ENCODE measurements around the gene TMEM191C.
A peak's percentile ranks its signal among the peaks of the same experiment; 100 is the strongest.
"Not testable (repeated sequence)": the region's sequence is repeated elsewhere in the genome, so short reads cannot be mapped to it uniquely, and the experiment has no call there.

Gene TMEM191C

DNA sequence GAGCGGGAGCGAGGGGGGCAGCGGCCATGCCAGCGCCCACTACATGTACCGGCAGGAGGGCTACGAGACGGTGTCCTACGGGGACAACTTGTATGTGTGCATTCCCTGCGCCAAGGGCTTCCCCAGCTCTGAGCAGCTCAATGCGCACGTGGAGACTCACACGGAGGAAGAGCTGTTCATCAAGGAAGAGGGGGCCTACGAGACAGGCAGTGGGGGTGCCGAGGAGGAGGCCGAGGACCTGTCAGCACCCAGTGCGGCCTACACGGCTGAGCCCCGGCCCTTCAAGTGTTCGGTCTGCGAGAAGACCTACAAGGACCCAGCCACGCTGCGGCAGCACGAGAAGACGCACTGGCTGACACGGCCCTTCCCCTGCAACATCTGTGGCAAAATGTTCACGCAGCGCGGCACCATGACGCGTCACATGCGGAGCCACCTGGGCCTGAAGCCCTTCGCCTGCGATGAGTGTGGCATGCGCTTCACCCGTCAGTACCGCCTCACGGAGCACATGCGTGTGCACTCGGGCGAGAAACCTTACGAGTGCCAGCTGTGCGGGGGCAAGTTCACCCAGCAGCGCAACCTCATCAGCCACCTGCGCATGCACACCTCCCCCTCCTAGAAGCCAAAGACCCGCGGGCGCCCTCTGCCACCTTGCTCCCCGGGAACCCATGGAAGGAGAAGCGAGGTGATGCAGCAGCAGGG, 20.9 kb upstream of the TMEM191C start:
- DNase-seq (ENCODE audit: low read depth in 2 of 2): no peak

DNA sequence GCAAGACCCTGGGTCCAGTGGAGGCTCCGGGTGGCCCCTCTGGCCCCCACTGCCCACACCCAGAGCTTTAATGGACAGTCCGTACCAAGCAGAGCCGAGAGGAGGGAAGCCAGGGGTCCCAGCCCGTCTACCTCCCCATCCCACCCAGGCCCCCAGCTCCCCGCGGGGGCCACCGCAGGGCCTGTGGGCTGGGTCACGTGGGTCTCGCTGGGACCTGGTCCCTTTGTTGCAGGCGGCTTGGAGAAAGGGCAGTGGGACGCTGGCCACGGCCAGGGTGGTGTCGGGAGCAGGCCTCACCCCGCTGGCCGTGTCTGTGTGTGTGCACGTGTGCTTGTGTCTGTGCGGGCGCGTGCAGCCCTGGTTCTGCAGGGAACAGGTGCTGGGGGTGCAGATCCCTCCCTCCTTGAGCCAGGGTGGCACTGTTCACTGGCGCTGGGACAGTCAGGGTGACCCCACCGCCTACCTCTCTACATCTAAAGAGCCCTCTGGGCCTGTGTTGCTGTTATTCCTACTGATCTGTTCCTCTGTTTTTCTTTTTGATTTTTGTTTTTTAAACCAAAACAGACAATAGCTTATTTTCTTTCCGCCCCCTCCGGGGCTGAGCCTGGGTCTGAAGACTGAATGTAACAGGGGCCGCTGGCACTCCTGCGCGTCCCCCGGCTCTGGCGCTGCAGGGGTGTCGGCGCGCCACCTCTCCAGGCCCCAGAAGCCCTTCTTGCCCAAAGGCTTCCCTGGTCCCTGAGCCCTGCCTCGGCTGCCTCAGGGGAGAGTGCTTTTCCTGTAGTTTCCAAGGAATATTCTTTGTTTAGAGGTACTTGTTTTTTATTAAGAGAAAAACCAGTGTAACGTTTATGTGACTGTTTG, 20.1 kb upstream of the TMEM191C start:
- no peak for DNase-seq (ENCODE audit: low read depth in 2 of 2)

DNA sequence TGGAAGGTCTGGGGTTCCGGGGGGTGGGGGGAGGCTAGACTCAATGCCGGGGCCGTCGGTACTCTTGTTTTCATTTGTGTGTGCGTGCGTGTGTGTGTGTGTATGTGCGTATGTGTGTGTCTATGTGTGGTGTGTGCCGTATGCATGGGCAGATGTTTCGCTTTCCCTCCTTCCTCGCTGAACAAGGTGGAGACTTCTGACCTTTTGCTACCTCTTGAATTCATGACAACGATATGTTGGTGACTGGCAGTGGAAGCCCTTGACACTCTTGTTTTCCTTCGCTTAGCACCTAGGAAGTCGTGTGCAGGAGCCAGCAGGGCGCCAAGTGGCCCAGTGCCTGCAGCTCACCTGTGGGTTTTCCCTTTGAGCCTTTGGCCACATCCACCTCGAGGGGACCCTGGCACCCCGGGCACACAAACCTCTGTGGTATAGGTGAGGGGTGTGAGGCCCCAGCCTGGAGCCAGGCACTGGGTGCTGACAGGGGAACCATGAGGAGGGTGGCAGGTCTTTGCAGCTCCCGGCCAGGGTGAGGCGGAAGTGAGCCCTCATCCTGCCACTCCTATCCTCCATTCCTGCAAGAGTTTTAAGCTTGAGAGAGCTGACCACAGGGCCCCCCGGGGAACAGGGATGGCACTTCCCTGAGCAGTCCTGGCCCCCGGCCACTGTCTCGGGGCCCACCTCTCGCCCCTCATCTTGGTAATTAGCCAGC, 19.3 kb upstream of the TMEM191C start:
- DNase-seq (ENCODE audit: low read depth in 2 of 2): no peak

- no peak for DNase-seq (ENCODE audit: low read depth in 2 of 2)
Measured at GRCh38 chr22:21448627-21449416, 18.4 kb upstream of the TMEM191C start.

DNA sequence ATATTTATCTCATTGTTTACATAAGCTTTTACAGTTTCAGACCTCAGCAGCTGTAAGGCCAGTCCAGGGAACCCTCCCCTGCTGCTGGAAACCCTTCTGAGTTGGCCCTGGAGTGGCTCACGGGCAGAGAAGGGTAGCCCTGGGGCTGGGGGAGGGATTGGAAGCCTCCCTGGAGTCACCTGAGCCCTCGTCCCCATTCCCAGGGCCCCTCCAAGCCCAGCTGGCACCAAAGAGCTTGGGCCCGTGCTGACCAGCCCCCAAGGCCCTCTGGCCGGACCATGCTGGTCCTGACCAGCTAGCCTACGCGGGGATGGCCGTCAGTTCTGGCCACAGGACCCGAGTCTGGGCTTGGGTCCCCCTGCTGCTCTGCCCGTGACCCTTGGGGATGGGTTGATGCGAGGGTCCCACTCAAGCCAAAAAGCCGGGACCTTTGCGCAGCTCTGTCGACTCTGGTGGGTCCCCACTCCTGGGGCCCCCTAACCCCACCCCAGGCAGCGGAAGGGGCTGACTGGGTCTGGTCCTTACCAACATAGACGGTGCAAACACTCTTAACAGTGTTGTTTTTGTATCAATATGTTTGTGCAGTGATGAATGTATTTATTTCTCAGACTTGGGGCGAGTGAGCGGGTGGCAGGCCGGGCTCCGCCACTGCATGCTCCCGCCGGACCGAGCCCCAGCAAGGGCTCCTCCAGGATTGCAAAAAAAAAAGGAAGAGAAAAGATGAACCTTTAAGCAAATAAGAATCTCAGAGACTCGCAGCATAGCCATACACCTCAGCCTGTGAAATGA, 17.5 kb upstream of the TMEM191C start:
- no peak for DNase-seq (ENCODE audit: low read depth in 2 of 2)

DNA sequence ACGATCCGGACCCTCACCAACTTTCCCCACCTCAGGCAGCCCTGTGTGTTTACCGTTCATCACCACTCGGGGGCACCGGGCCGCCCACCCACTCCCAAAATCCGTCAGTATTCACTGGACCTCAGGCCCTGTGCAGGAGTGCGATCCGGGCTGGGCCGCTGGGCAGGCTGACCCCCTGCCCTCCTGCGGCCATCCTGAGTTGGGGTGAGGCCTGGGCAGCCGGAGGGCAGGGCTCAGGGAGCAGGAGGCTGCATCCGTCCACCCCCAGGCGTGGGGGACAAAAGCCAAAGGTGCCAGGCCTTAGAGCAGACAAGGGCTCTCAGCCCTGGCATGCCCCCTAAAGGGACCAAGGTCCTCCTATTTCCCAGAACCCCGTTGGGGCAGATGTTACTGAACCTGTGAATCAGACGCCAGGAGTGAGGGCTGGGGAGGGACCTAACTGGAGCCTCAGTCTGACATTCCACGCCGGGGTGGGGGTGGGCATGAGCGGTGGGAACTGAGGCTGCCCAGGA, 16.8 kb upstream of the TMEM191C start:
- DNase-seq (ENCODE audit: low read depth in 2 of 2): no peak

DNA sequence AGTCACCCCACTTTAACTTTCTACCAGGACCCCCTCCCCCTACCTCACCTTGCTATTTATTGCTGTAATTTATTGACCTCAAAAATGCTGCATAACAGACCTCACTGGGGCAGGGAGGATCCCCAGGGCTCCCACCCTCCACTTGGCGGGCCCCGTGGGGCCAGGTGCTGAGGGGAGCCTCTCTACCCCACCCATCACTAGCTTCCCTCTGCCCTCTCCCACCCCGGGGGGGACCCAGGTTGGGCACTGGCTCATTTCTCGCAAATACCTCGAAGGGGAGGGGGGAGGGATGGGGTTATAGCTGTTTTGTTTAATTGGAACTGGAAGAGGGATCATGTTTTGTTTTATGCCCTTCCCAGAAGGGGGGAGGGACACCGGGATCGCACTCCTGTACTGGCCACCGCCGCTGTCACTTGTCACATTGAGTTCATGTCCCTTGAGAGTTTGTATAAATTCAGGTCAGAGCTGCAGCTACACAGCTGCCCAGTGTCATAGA, 16.3 kb upstream of the TMEM191C start:
- DNase-seq (ENCODE audit: low read depth in 2 of 2): no peak

DNA sequence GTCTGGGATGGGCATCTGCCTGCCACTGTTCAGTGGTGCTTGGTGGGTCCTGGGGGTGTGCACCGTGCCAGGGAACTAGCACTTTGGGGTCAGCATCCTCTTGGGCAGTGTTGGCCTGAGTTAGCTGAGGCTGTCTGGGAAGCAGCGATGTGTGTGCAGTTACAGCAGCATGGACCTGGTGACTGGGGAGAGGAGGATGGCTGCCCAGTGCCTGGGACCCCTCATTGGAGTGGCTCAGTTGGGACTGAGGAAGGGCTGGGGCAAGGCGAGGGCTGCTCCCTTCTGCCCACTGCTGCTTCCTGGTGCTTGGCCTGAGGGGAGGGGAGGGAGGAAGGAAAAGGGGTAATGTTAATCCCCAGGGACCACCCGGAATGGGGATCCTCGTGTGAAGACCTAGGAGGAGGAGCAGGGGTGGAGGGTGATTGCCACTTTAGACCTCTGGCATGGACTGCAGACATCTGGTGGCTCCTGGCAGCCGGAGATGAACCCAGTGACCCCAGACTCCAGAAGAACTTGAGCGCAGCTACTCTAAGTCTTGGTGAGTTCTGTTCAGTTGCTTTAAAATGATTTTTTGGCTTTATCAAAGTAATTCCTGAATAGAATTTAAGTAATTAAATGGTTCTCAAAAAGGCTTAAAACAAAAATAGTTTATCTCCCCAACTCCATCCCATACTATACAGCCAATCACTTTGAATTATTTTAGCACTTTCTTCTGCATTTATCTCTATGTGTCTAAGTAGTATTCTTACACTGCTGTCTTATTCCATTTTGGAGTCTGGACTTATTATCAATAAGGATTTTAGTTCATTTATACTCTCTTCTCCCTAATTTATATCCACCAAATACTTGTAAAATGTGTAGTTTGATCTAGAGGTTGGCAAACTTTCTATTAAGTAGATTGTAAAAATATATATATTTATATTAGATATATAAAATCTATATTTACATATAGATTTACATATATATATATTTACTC, 15.4 kb upstream of the TMEM191C start:
- no peak for DNase-seq (ENCODE audit: low read depth in 2 of 2)

DNA sequence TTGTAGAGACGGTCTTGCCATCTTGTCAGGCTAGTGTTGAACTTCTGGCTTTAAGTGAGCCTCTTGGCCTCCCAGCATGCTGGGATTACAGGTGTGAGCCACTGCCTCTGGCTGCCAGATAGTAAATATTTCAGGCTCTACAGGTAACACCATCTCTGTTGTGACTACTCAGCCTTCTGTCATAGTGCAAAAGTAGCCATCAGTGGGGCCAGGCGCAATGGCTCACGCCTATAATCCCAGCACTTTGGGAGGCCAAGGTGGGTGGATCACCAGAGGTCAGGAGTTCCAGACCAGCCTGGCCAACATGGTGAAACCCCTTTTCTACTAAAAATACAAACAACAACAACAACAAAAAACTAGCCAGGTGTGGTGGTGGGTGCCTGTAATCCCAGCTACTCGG, 14.5 kb upstream of the TMEM191C start:
- not testable (repeated sequence) for DNase-seq (ENCODE audit: low read depth in 2 of 2)

DNA sequence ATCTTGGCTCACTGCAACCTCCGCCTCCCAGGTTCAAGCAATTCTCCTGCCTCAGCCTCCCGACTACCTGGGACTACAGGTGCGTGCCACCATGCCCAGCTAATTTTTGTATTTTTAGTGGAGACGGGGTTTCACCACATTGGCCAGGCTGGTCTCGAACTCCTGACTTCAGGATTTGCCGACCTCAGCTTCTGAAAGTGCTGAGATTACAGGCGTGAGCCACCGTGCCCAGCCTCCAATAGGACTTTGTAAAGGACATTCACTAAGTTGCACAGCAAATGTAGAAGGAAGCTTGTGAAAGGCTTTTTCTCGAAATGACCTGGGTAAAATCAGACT, 12.2 kb upstream of the TMEM191C start:
- DNase-seq (ENCODE audit: low read depth in 2 of 2): not testable (repeated sequence)

- DNase-seq (ENCODE audit: low read depth in 2 of 2): no peak
Measured at GRCh38 chr22:21455334-21456089, 11.7 kb upstream of the TMEM191C start.

DNA sequence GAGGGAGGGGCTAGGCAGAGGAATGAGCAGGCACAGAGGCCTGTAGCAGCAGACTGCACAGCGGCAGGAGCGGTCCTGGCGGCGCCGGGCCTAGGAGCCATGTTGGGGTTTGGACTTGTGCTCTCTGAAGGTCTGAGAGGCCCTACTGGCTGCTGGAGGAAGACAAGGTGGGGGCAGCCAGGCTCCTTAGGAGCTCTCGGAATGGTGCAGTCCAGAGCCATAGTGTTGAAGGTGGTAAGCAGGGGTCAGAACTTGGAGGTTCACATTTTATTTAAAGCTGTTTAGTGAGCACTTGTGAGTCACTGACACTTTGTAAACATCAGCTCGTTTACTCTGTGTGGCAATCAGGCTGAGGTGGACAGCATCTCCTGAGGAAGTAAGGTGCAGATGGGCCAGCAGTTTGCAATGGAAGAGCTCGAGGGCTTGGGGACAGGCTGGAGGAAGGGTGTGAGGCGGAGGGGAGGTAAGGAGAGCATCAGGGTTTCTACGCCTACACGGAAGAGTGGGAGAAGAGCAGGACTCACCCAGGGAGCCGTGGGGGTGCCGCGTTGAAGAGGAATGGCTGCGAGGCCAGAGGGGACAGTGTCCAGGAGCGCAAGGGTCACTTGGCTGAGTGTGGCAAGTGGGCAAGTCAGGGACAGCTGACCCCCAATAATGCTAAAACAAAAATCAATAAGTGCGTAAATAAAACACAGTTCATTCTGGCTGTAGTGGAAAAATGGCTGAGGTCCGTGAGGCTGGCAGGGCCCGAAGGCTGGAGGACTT, 10.0 kb upstream of the TMEM191C start:
- DNase-seq (ENCODE audit: low read depth in 2 of 2): no peak

DNA sequence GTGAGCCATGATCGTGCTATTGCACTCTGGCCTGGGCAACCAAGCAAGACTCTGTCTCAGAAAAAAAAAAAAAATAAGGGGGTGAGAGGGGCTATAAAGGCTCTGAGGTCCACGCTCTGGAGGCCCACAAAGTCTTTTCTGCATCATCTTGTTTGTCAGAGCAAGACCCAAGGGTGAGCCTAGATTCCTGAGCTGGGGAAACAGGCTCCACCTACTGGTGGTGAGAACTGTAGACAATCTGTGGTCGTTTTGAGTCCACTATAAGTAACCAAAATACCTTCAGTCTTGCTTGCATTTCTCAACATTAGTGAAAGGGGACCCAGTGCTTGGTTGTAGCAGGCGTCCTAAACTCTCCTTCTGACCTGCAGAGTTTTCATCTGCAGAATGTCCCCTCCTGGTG, 4.5 kb upstream of the TMEM191C start:
- not testable (repeated sequence) for DNase-seq (ENCODE audit: low read depth in 2 of 2)

GRCh38 chr22:21468194-21469096, 1.3 kb downstream of the TMEM191C start:
- DNase-seq (ENCODE audit: low read depth in 2 of 2): peak; percentile 82 to 92

GRCh38 chr22:21469097-21469994, 2.2 kb downstream of the TMEM191C start:
- not testable (repeated sequence) for DNase-seq (ENCODE audit: low read depth in 2 of 2)

- not testable (repeated sequence) for DNase-seq (ENCODE audit: low read depth in 2 of 2)
Measured at GRCh38 chr22:21472984-21473383, 5.8 kb downstream of the TMEM191C start.

All from stimulated activated CD8-positive, alpha-beta memory T cell treated with anti-CD3 and anti-CD28 coated beads, Interleukin-7, amount 100 ng/mL, for 4 hours (primary cell).